ENCODE results near the gene NXPH4.

DNA sequence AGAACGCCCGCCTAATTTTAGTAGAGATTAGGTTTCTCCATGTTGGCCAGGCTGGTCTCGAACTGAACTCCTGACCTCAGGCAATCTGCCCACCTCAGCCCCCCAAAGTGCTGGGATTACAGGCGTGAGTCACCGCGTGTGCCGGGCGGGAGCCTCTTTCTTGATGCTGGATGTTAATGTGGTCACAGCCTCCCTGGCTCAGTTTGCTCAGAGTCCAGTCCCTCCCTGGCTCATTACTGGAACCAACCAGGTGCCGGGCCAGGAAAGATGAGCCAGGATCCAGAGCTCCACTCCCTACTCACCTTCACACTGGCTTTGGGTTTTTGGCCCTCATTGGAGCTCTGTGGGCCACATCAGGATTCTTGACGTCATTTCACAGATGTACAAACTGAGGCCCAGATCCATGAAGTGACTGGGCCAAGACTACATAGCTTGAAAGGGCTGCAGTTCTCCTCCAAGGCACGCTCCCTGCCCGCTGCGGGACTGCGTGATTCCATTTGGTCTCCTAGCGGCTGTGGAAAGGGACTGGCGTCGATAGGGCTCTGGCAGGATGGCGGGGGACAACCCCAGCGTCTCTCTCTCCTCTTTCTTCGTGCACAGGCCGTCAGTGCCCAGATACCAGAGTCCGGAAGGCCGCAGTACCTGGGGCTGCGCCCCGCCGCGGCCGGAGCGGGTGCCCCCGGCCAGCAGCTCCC lies 7.8 kb downstream of the NXPH4 start:
- TF ChIP-seq YY1 (IDR thresholded peaks at IDR 0.05; ENCODE audit: extremely low read depth, insufficient replicate concordance, low read depth, low read length) (no peak), RAD21 (IDR thresholded peaks at IDR 0.05; ENCODE audit: low read depth) (no peak), POLR2AphosphoS5 (IDR thresholded peaks at IDR 0.05; ENCODE audit: low read depth, low read length) (no peak), EZH2 (IDR thresholded peaks at IDR 0.05) (no peak), POLR2A (IDR thresholded peaks at IDR 0.05; ENCODE audit: borderline replicate concordance, extremely low read depth, insufficient read depth, insufficient read length) (no peak), CEBPB (IDR thresholded peaks at IDR 0.05; ENCODE audit: low read depth) (no peak)
- TF ChIP-seq, protein P1, sequence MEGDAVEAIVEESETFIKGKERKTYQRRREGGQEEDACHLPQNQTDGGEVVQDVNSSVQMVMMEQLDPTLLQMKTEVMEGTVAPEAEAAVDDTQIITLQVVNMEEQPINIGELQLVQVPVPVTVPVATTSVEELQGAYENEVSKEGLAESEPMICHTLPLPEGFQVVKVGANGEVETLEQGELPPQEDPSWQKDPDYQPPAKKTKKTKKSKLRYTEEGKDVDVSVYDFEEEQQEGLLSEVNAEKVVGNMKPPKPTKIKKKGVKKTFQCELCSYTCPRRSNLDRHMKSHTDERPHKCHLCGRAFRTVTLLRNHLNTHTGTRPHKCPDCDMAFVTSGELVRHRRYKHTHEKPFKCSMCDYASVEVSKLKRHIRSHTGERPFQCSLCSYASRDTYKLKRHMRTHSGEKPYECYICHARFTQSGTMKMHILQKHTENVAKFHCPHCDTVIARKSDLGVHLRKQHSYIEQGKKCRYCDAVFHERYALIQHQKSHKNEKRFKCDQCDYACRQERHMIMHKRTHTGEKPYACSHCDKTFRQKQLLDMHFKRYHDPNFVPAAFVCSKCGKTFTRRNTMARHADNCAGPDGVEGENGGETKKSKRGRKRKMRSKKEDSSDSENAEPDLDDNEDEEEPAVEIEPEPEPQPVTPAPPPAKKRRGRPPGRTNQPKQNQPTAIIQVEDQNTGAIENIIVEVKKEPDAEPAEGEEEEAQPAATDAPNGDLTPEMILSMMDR (IDR thresholded peaks at IDR 0.05 in 2 of 3, conservative IDR thresholded peaks at IDR 0.05 in 1 of 3; ENCODE audit: borderline replicate concordance in 1 of 3, insufficient read depth in 1 of 3, low read depth in 2 of 3, low read length in 2 of 3) = no peak
- TF ChIP-seq, protein P2, sequence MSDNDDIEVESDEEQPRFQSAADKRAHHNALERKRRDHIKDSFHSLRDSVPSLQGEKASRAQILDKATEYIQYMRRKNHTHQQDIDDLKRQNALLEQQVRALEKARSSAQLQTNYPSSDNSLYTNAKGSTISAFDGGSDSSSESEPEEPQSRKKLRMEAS (IDR thresholded peaks at IDR 0.05) = no peak

All from HCT116 (cell line).